ENCODE data around the gene CARD14. TPM values are rescaled to one million over a fixed set of nuclear protein-coding genes. Genes with fewer than 3 reads are reported as not detected.

Gene CARD14
- total RNA-seq, 2 experiments from 2014 or later = not detected

Other genes with a start within 250 kb of the CARD14 start
- gene TBC1D16, start 134.2 kb upstream of the CARD14 start, total RNA-seq = under 1 TPM; 0.63 TPM
- gene CCDC40, start 133.4 kb upstream of the CARD14 start, total RNA-seq = not detected
- 10 to 100 TPM; 16.0 to 18.7 TPM for gene GAA, start 68.4 kb upstream of the CARD14 start, total RNA-seq
- 100 to 1,000 TPM; 109 to 115 TPM for gene EIF4A3, start 22.9 kb upstream of the CARD14 start, total RNA-seq
- gene SGSH, start 50.3 kb downstream of the CARD14 start, total RNA-seq = 10 to 100 TPM; 56.5 to 61.1 TPM
- gene SLC26A11, start 50.4 kb downstream of the CARD14 start, total RNA-seq = 10 to 100 TPM; 16.0 to 20.0 TPM
- gene RNF213, start 90.8 kb downstream of the CARD14 start, total RNA-seq = 100 to 1,000 TPM; 787 to 849 TPM
- gene ENDOV, start 245.1 kb downstream of the CARD14 start, total RNA-seq = 10 to 100 TPM; 14.2 to 16.2 TPM